Uterus (tissue), 4 donors: ENCODE data around the gene ICAM2. TPM values are rescaled to one million over a fixed set of nuclear protein-coding genes. Genes with fewer than 3 reads are reported as not detected.

ENCODE experiments used
- DNase-seq, 2 donors: peaks; one replicate each; pipeline ENCODE4 v3.0.0-alpha.2; 2019 to 2020
- H3K27ac ChIP-seq, 2 donors: fragments of 200-600 bp; sonication (generic); 1 replicate in 1 of 2; 2 replicates in 1 of 2; pipeline ENCODE4 v1.5.1; 2016 to 2018
- H3K27me3 ChIP-seq, 2 donors: fragments of 200-600 bp; sonication (generic); one replicate each; pipeline ENCODE4 v1.5.1; 2018 to 2019; ENCODE audit warnings: control low read depth in 1 of 2
- H3K36me3 ChIP-seq, 2 donors: fragments of 200-600 bp; sonication (generic); one replicate each; pipeline ENCODE4 v1.5.1; 2019; ENCODE audit warnings: control low read depth in 1 of 2
- H3K4me1 ChIP-seq, 2 donors: fragments of 200-600 bp; sonication (generic); one replicate each; pipeline ENCODE4 v1.5.1; 2018 to 2019; ENCODE audit warnings: control low read depth in 1 of 2
- H3K4me3 ChIP-seq, 2 donors: fragments of 200-600 bp; sonication (generic); 1 replicate in 1 of 2; 2 replicates in 1 of 2; pipeline ENCODE4 v1.5.1; 2018 to 2019; ENCODE audit warnings: mild to moderate bottlenecking in 1 of 2
- H3K9me3 ChIP-seq, 2 donors: fragments of 200-600 bp; sonication (generic); one replicate each; pipeline ENCODE4 v1.5.1; 2019; ENCODE audit warnings: control low read depth in 1 of 2
- CTCF ChIP-seq, 4 experiments: fragments of 200-600 bp in 2 of 4; fragments of 450-650 bp in 2 of 4; sonication (generic) in 2 of 4; IDR thresholded peaks; one replicate each; pipeline ENCODE4 v1.5.1; 2016 to 2019; ENCODE audit warnings: antibody characterized with exemption in 4 of 4, mild to moderate bottlenecking in 2 of 4, moderate library complexity in 1 of 4
- POLR2A ChIP-seq, 2 donors: fragments of 450-650 bp; IDR thresholded peaks; one replicate each; pipeline ENCODE4 v1.6.1; 2016; ENCODE audit warnings: antibody characterized with exemption in 2 of 2, mild to moderate bottlenecking in 1 of 2, moderate library complexity in 1 of 2
- intact Hi-C: fragments of 100-400 bp; cut with DNase I; formaldehyde crosslinking; loops from one replicate; pipeline ENCODE4 v1.15.1; 2023; ENCODE audit warnings: low total_unique reads
- total RNA-seq, 4 donors: library from RNA; depleted of rRNA in 3 of 4; stranded (reverse); fragments of >200 nt in 3 of 4; gene quantifications; one replicate each; pipeline versions ENCODE4 v1.1.0 to v1.2.4, GENCODE V29; 2014 to 2023
- donor health status: DM: yes; HTN: yes; CAD: no.

The ICAM2 gene
- total RNA-seq, 4 donors from 2014 or later: 20.6 to 108 (median 42.4) TPM

- Histone ChIP-seq H3K36me3 (no peaks in the 10 kb centered on the region), H3K4me3 (no peak overlapping the region), H3K9me3 (no peaks in the 10 kb centered on the region), H3K4me1 (no peaks in the 10 kb centered on the region), H3K27me3 (peaks cover 0 to 7% of the 10 kb centered on the region in 2 donors), H3K27ac (no peak overlapping the region)
- no peak for DNase-seq
- TF ChIP-seq CTCF (IDR thresholded peaks at IDR 0.05): no peak
- no peak for TF ChIP-seq POLR2A (IDR thresholded peaks at IDR 0.05)
- intact Hi-C loops: no loop called here
Measured at GRCh38 chr17:63988741-63989621, 31.5 kb downstream of the ICAM2 start.

GRCh38 chr17:63988127-63988478 is 32.3 kb downstream of the ICAM2 start:
- no peak for DNase-seq
- Histone ChIP-seq H3K27ac (no peak overlapping the region), H3K27me3 (peaks cover 0 to 7% of the 10 kb centered on the region in 2 donors), H3K4me1 (no peaks in the 10 kb centered on the region), H3K9me3 (no peaks in the 10 kb centered on the region), H3K36me3 (no peaks in the 10 kb centered on the region), H3K4me3 (no peak overlapping the region)
- no peak for TF ChIP-seq CTCF (IDR thresholded peaks at IDR 0.05)
- no peak for TF ChIP-seq POLR2A (IDR thresholded peaks at IDR 0.05)
- intact Hi-C loops: no loop called here

- Histone ChIP-seq H3K9me3 (no peaks in the 10 kb centered on the region), H3K27me3 (peaks cover 0 to 7% of the 10 kb centered on the region in 2 donors), H3K4me3 (no peak overlapping the region), H3K4me1 (no peaks in the 10 kb centered on the region), H3K36me3 (no peaks in the 10 kb centered on the region), H3K27ac (peak overlapping the region in 1 of 2 donors; percentile 33)
- DNase-seq: no peak
- TF ChIP-seq POLR2A (IDR thresholded peaks at IDR 0.05) (no peak), CTCF (IDR thresholded peaks at IDR 0.05) (no peak)
- intact Hi-C loops: no loop called here
Measured at GRCh38 chr17:63987221-63988126, 33.0 kb downstream of the ICAM2 start.

GRCh38 chr17:63986821-63987220 is 33.6 kb downstream of the ICAM2 start:
- intact Hi-C loops: no loop called here
- H3K27ac ChIP-seq: peak overlapping the region in 1 of 2 donors; percentile 33
- H3K27me3 ChIP-seq: peaks cover 0 to 7% of the 10 kb centered on the region in 2 donors
- no peaks in the 10 kb centered on the region for H3K36me3 ChIP-seq
- no peak overlapping the region for H3K4me3 ChIP-seq
- no peaks in the 10 kb centered on the region for H3K4me1 ChIP-seq
- TF ChIP-seq CTCF (IDR thresholded peaks at IDR 0.05) (no peak), POLR2A (IDR thresholded peaks at IDR 0.05) (no peak)
- DNase-seq: no peak
- H3K9me3 ChIP-seq: no peaks in the 10 kb centered on the region
